HL-60 (cell line): ENCODE measurements around the gene PDE4B.

ENCODE experiments used
- CTCF ChIP-seq: IDR thresholded peaks from one replicate; pipeline ENCODE4 v1.5.1; 2011; ENCODE audit warnings: low read length, control low read depth, inconsistent platforms; ENCODE audit not compliant: insufficient read depth
- POLR2AphosphoS5 ChIP-seq: IDR thresholded peaks from 2 replicates; pipeline ENCODE4 v1.6.1; 2012; ENCODE audit warnings: low read depth
- REST ChIP-seq: IDR thresholded peaks from 2 replicates; pipeline ENCODE4 v1.6.1; 2012; ENCODE audit warnings: low read depth; ENCODE audit not compliant: insufficient replicate concordance
- SPI1 ChIP-seq: IDR thresholded peaks from 2 replicates; pipeline ENCODE4 v1.6.1; 2012; ENCODE audit warnings: low read depth, mild to moderate bottlenecking, borderline replicate concordance

GRCh38 chr1:66418021-66418420 is 625.3 kb downstream of the PDE4B start:
- TF ChIP-seq CTCF (no peak), POLR2AphosphoS5 (no peak), SPI1 (no peak), REST (no peak)
